Peyer's patch (tissue), 4 donors: Measurements from ENCODE around the gene MYO1B. TPM values are rescaled to one million over a fixed set of nuclear protein-coding genes. Genes with fewer than 3 reads are reported as not detected.

ENCODE experiments used
- DNase-seq, 3 donors: peaks; one replicate each; pipeline ENCODE4 v3.0.0-alpha.2; 2017 to 2019
- H3K27ac ChIP-seq, 4 donors: fragments of 200-600 bp; sonication (generic); one replicate each; pipeline ENCODE4 v1.5.1; 2016 to 2019
- H3K27me3 ChIP-seq, 2 donors: fragments of 200-600 bp; sonication (generic); one replicate each; pipeline ENCODE4 v1.5.1; 2019
- H3K36me3 ChIP-seq, 3 donors: fragments of 200-600 bp; sonication (generic); one replicate each; pipeline ENCODE4 v1.5.1; 2016 to 2019
- H3K4me1 ChIP-seq, 4 donors: fragments of 200-600 bp; sonication (generic); one replicate each; pipeline ENCODE4 v1.5.1; 2016 to 2019
- H3K4me3 ChIP-seq, 4 donors: fragments of 200-600 bp; sonication (generic); 1 replicate in 3 of 4; 2 replicates in 1 of 4; pipeline ENCODE4 v1.5.1; 2016 to 2019; ENCODE audit warnings: mild to moderate bottlenecking in 1 of 4
- H3K9me3 ChIP-seq, 4 donors: fragments of 200-600 bp; sonication (generic); one replicate each; pipeline ENCODE4 v1.5.1; 2016 to 2019; ENCODE audit warnings: mild to moderate bottlenecking in 1 of 4
- CTCF ChIP-seq, 6 experiments: fragments of 450-650 bp in 4 of 6; fragments of 200-600 bp in 2 of 6; sonication (generic) in 1 of 6; IDR thresholded peaks; one replicate each; pipeline ENCODE4 v1.5.1; 2017 to 2019; ENCODE audit warnings: antibody characterized with exemption in 6 of 6, mild to moderate bottlenecking in 3 of 6, moderate library complexity in 1 of 6
- POLR2A ChIP-seq, 2 donors: fragments of 450-650 bp; IDR thresholded peaks; one replicate each; pipeline ENCODE4 v1.5.1; 2017; ENCODE audit warnings: antibody characterized with exemption in 2 of 2, mild to moderate bottlenecking in 2 of 2, moderate library complexity in 2 of 2
- total RNA-seq, 4 donors: library from RNA; depleted of rRNA; stranded (reverse); fragments of >200 nt; gene quantifications; one replicate each; pipeline ENCODE4 v1.1.0, GENCODE V29; 2016

MYO1B gene
- total RNA-seq, 4 donors from 2014 or later: 13.1 to 25.5 (median 19.4) TPM

GRCh38 chr2:191391171-191391570, 146.0 kb downstream of the MYO1B start:
- H3K27ac ChIP-seq: no peak overlapping the region
- no peaks in the 10 kb centered on the region for H3K9me3 ChIP-seq
- no peak for DNase-seq
- TF ChIP-seq CTCF (IDR thresholded peaks at IDR 0.05) (no peak), POLR2A (IDR thresholded peaks at IDR 0.05) (no peak)
- H3K4me3 ChIP-seq: no peak overlapping the region
- H3K4me1 ChIP-seq: no peaks in the 10 kb centered on the region
- peaks cover 0 to 5% (median 0%) of the 10 kb centered on the region in 3 donors for H3K36me3 ChIP-seq
- no peaks in the 10 kb centered on the region for H3K27me3 ChIP-seq

GRCh38 chr2:191394043-191394442, 148.8 kb downstream of the MYO1B start:
- no peak for DNase-seq
- Histone ChIP-seq H3K27ac (no peak overlapping the region), H3K4me3 (no peak overlapping the region), H3K9me3 (no peaks in the 10 kb centered on the region), H3K4me1 (no peaks in the 10 kb centered on the region), H3K27me3 (no peaks in the 10 kb centered on the region), H3K36me3 (peaks cover 0 to 5% (median 0%) of the 10 kb centered on the region in 3 donors)
- TF ChIP-seq POLR2A (IDR thresholded peaks at IDR 0.05) (no peak), CTCF (IDR thresholded peaks at IDR 0.05) (no peak)

- TF ChIP-seq POLR2A (IDR thresholded peaks at IDR 0.05) (no peak), CTCF (IDR thresholded peaks at IDR 0.05) (no peak)
- Histone ChIP-seq H3K36me3 (peaks cover 0 to 5% (median 0%) of the 10 kb centered on the region in 3 donors), H3K4me3 (no peak overlapping the region), H3K9me3 (no peaks in the 10 kb centered on the region), H3K4me1 (no peaks in the 10 kb centered on the region), H3K27ac (no peak overlapping the region), H3K27me3 (no peaks in the 10 kb centered on the region)
- DNase-seq: no peak
These were observed 151.6 kb downstream of the MYO1B start for GRCh38 chr2:191396794-191397193.

GRCh38 chr2:191399601-191400000, 154.4 kb downstream of the MYO1B start:
- Histone ChIP-seq H3K9me3 (no peaks in the 10 kb centered on the region), H3K36me3 (no peaks in the 10 kb centered on the region), H3K27ac (no peak overlapping the region), H3K27me3 (no peaks in the 10 kb centered on the region), H3K4me1 (no peaks in the 10 kb centered on the region), H3K4me3 (no peak overlapping the region)
- no peak for DNase-seq
- no peak for TF ChIP-seq POLR2A (IDR thresholded peaks at IDR 0.05)
- TF ChIP-seq CTCF (IDR thresholded peaks at IDR 0.05): no peak

- TF ChIP-seq POLR2A (IDR thresholded peaks at IDR 0.05) (no peak), CTCF (IDR thresholded peaks at IDR 0.05) (no peak)
- H3K27me3 ChIP-seq: no peaks in the 10 kb centered on the region
- H3K9me3 ChIP-seq: no peaks in the 10 kb centered on the region
- H3K4me1 ChIP-seq: no peaks in the 10 kb centered on the region
- no peak for DNase-seq
- H3K4me3 ChIP-seq: no peak overlapping the region
- no peak overlapping the region for H3K27ac ChIP-seq
- H3K36me3 ChIP-seq: no peaks in the 10 kb centered on the region
These were observed 156.1 kb downstream of the MYO1B start for GRCh38 chr2:191401287-191401686.

- TF ChIP-seq CTCF (IDR thresholded peaks at IDR 0.05): no peak
- TF ChIP-seq POLR2A (IDR thresholded peaks at IDR 0.05): no peak
- no peak overlapping the region for H3K4me3 ChIP-seq
- no peaks in the 10 kb centered on the region for H3K4me1 ChIP-seq
- H3K27me3 ChIP-seq: no peaks in the 10 kb centered on the region
- DNase-seq: no peak
- H3K9me3 ChIP-seq: no peaks in the 10 kb centered on the region
- H3K27ac ChIP-seq: no peak overlapping the region
- H3K36me3 ChIP-seq: no peaks in the 10 kb centered on the region
These were observed 157.9 kb downstream of the MYO1B start for GRCh38 chr2:191402966-191403565.
